PC-3 (cell line): ENCODE data around the gene FAM135A.

ENCODE experiments used
- CTCF ChIP-seq: fragments of 300-600 bp; sonication (generic); conservative IDR thresholded peaks from 2 replicates; pipeline ENCODE4 v1.5.1; 2017; ENCODE audit warnings: antibody characterized with exemption, low read depth, mild to moderate bottlenecking, low read length
- EZH2 ChIP-seq: fragments of 300-600 bp; sonication (generic); IDR thresholded peaks from one replicate; pipeline ENCODE4 v1.6.1; 2017; ENCODE audit warnings: antibody characterized with exemption, mild to moderate bottlenecking, low read length; ENCODE audit not compliant: unreplicated experiment
- EZH2phosphoT487 ChIP-seq: fragments of 300-600 bp; sonication (generic); IDR thresholded peaks from 2 replicates; pipeline ENCODE4 v1.6.1; 2018; ENCODE audit warnings: mild to moderate bottlenecking, antibody characterized with exemption, low read length, borderline replicate concordance

GRCh38 chr6:70592391-70593117 is 179.2 kb downstream of the FAM135A start:
- TF ChIP-seq CTCF (no peak), EZH2 (no peak), EZH2phosphoT487 (no peak)
